Measurements from ENCODE around the gene PRDM2.

DNA sequence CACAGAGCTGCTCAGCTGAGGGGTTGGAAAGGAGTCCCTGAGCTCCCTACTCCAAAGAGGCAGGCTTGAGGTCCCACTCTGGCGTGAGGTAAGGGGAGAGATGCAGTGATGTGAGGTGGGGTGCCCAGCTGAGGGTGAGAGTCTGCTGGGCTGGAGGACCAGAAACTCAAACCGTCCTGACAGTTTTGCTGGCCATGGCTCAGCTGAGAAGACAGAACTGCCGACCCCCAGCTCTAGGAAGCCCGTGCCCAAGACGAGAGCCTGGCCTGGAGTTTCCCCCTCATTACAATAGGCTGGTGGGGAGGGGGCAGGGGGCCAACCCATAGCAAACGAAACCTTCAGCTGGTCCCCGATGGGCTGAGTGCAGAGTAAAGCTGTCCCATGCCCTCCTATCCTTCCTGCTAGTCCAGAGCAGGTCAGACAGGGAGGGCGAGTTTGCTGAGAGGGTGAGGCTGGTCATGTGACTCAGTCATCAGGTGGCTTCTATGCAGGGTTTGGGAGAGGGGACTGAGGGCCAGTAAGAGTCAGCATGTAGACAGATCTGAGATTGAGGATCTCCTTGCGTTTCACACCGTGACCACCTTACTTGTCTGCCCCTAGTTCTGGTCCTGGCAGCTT, 129.3 kb downstream of the PRDM2 start:
- TF ChIP-seq EZH2 (IDR thresholded peaks at IDR 0.05; ENCODE audit: insufficient read depth, poor library complexity, severe bottlenecking), result no peak
- TF ChIP-seq EZH2phosphoT487 (IDR thresholded peaks at IDR 0.05; ENCODE audit: insufficient read depth, low read depth), result no peak
